Lung (tissue), 12 donors: ENCODE data around the gene DEPDC5. TPM values are rescaled to one million over a fixed set of nuclear protein-coding genes. Genes with fewer than 3 reads are reported as not detected.

Source experiments
- ATAC-seq: fragments of 200-7000 bp; cut with Tn5 transposase; one replicate; pipeline ENCODE4 v1.9.1; 2020; ENCODE audit warnings: moderate number of reproducible peaks; ENCODE audit not compliant: insufficient read depth, low FRiP score
- DNase-seq, 3 donors: peaks; one replicate each; pipeline ENCODE4 v3.0.0-alpha.2; 2013 to 2017
- H3K27ac ChIP-seq, 2 donors: one replicate each; pipeline ENCODE4 v1.5.1; 2013; ENCODE audit warnings: mild to moderate bottlenecking in 2 of 2, moderate library complexity in 2 of 2, control low read depth in 1 of 2, inconsistent platforms in 1 of 2, low read depth in 1 of 2, low read length in 1 of 2
- H3K27me3 ChIP-seq, 3 donors: one replicate each; pipeline ENCODE4 v1.5.1; 2013; ENCODE audit warnings: low read length in 2 of 3; ENCODE audit not compliant: control insufficient read depth in 3 of 3, insufficient read depth in 3 of 3
- H3K36me3 ChIP-seq, 4 donors: one replicate each; pipeline ENCODE4 v1.5.1; 2013; ENCODE audit warnings: low read length in 4 of 4, mild to moderate bottlenecking in 1 of 4, moderate library complexity in 1 of 4; ENCODE audit not compliant: control insufficient read depth in 4 of 4, insufficient read depth in 4 of 4
- H3K4me1 ChIP-seq, 5 donors: one replicate each; pipeline ENCODE4 v1.5.1; 2013; ENCODE audit warnings: low read length in 5 of 5, mild to moderate bottlenecking in 2 of 5, moderate library complexity in 1 of 5; ENCODE audit not compliant: control insufficient read depth in 5 of 5, insufficient read depth in 5 of 5
- H3K4me3 ChIP-seq: one replicate; pipeline ENCODE4 v1.5.1; 2013; ENCODE audit warnings: mild to moderate bottlenecking, control low read depth, moderate library complexity
- H3K9ac ChIP-seq, 2 donors: one replicate each; pipeline ENCODE4 v1.5.1; 2013; ENCODE audit warnings: low read length in 2 of 2, control low read depth in 1 of 2; ENCODE audit not compliant: insufficient read depth in 1 of 2
- H3K9me3 ChIP-seq, 4 donors: one replicate each; pipeline ENCODE4 v1.5.1; 2013; ENCODE audit warnings: low read length in 3 of 4, mild to moderate bottlenecking in 1 of 4, moderate library complexity in 1 of 4; ENCODE audit not compliant: control insufficient read depth in 4 of 4, insufficient read depth in 3 of 4
- WGBS, 2 donors: extraction: QIAGEN DNeasy Blood & Tissue Kit; methylation state at CpG; one replicate each; pipeline ENCODE4 v1.1.7; 2013; 5-methylcytosine and 5-hydroxymethylcytosine counted together
- polyA plus RNA-seq, 2 donors: library from polyadenylated mRNA; stranded (reverse); fragments of 200-250 nt; gene quantifications; one replicate each; pipeline ENCODE4 v1.2.1, GENCODE V29; 2013
- total RNA-seq, 2 donors: library from RNA; depleted of rRNA in 1 of 2; stranded (reverse); fragments of >200 nt in 1 of 2; gene quantifications; one replicate each; pipeline ENCODE4 v1.2.1, GENCODE V29; 2014 to 2021
- TF ChIP-seq, protein P1 (sequence below): IDR thresholded peaks from 2 replicates; pipeline ENCODE4 v1.5.1; 2012; ENCODE audit warnings: mild to moderate bottlenecking; ENCODE audit errors: control extremely low read depth, extremely low read depth
- donor health status: control.
- donor health status: control.
- donor health status: Bipolar disorder and iron deficiency.
- donor health status: healthy.
- donor health status: DM: yes; HTN: yes; CAD: no.

Gene DEPDC5
- total and polyA plus RNA-seq, 4 donors, result 6.6 to 29.0 (median 16.3) TPM

GRCh38 chr22:31844941-31845340 is 91.1 kb downstream of the DEPDC5 start:
- no peak for DNase-seq
- 98% methylated on average over 17 of the region's 17 CpGs for whole genome bisulfite sequencing, 2 donors
- no peak overlapping the region for H3K4me3 ChIP-seq
- no peak overlapping the region for H3K9ac ChIP-seq
- H3K27ac ChIP-seq, result no peak overlapping the region
- H3K9me3 ChIP-seq, result no peaks in the 10 kb centered on the region
- H3K4me1 ChIP-seq, result no peaks in the 10 kb centered on the region
- ATAC-seq, result no peak
- H3K36me3 ChIP-seq, result peaks cover 22 to 43% (median 25%) of the 10 kb centered on the region in 4 donors
- TF ChIP-seq, protein P1, sequence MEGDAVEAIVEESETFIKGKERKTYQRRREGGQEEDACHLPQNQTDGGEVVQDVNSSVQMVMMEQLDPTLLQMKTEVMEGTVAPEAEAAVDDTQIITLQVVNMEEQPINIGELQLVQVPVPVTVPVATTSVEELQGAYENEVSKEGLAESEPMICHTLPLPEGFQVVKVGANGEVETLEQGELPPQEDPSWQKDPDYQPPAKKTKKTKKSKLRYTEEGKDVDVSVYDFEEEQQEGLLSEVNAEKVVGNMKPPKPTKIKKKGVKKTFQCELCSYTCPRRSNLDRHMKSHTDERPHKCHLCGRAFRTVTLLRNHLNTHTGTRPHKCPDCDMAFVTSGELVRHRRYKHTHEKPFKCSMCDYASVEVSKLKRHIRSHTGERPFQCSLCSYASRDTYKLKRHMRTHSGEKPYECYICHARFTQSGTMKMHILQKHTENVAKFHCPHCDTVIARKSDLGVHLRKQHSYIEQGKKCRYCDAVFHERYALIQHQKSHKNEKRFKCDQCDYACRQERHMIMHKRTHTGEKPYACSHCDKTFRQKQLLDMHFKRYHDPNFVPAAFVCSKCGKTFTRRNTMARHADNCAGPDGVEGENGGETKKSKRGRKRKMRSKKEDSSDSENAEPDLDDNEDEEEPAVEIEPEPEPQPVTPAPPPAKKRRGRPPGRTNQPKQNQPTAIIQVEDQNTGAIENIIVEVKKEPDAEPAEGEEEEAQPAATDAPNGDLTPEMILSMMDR, result no peak
- no peaks in the 10 kb centered on the region for H3K27me3 ChIP-seq

GRCh38 chr22:31846161-31847115 is 92.6 kb downstream of the DEPDC5 start:
- DNase-seq (peak in 2 of 3 donors; percentile 38 to 39), ATAC-seq (no peak)
- TF ChIP-seq, protein P1, result no peak
- Histone ChIP-seq H3K9me3 (no peaks in the 10 kb centered on the region), H3K27me3 (no peaks in the 10 kb centered on the region), H3K4me3 (no peak overlapping the region), H3K27ac (no peak overlapping the region), H3K36me3 (peaks cover 19 to 33% (median 25%) of the 10 kb centered on the region in 4 donors), H3K4me1 (no peaks in the 10 kb centered on the region), H3K9ac (no peak overlapping the region)
- WGBS, 2 donors, result 82 to 92% methylated on average over 6 of the region's 6 CpGs

GRCh38 chr22:31848411-31848810 is 94.6 kb downstream of the DEPDC5 start:
- Histone ChIP-seq H3K4me1 (no peaks in the 10 kb centered on the region), H3K9ac (no peak overlapping the region), H3K27me3 (no peaks in the 10 kb centered on the region), H3K27ac (no peak overlapping the region), H3K4me3 (no peak overlapping the region), H3K36me3 (peaks cover 24 to 33% (median 26%) of the 10 kb centered on the region in 4 donors), H3K9me3 (no peaks in the 10 kb centered on the region)
- DNase-seq (no peak), ATAC-seq (no peak)
- TF ChIP-seq, protein P1, result no peak
- WGBS, 2 donors, result 96 to 98% methylated on average over 1 of the region's 1 CpG
